ENCODE measurements around the gene BROX.
A peak's percentile ranks its signal among the peaks of the same experiment; 100 is the strongest.

BROX gene

GRCh38 chr1:222713091-222713961 is 962 bp downstream of the BROX start:
- Histone ChIP-seq H3K27ac (ENCODE audit: low read depth, low read length) (peak overlapping the region; percentile 88), H3K4me2 (ENCODE audit: low read depth, low read length, poor library complexity, severe bottlenecking) (peak overlapping the region; percentile 68), H3K9me3 (ENCODE audit: insufficient read depth, low read length) (no peaks in the 10 kb centered on the region), H3K36me3 (ENCODE audit: low read length) (peaks cover 17% of the 10 kb centered on the region), H3K9me2 (replicated peaks; ENCODE audit: insufficient read depth, low read length) (no peaks in the 10 kb centered on the region), H3K27me3 (ENCODE audit: low read length) (no peaks in the 10 kb centered on the region), H3K79me2 (ENCODE audit: insufficient read depth, low read length) (peaks cover 7% of the 10 kb centered on the region), H3K4me3 (ENCODE audit: insufficient read depth, low read length, poor library complexity, severe bottlenecking) (peak overlapping the region; percentile 67), H4K20me1 (ENCODE audit: low read depth, low read length) (no peaks in the 10 kb centered on the region), H3K9ac (ENCODE audit: low read length) (peak overlapping the region; percentile 81), H3F3A (ENCODE audit: insufficient read depth) (peaks cover 7% of the 10 kb centered on the region; the same call in 1 of the 2 replicates), H2AFZ (ENCODE audit: low read depth, low read length, severe bottlenecking) (peak overlapping the region; percentile 84)
- TF ChIP-seq EZH2phosphoT487 (conservative IDR thresholded peaks at IDR 0.05; ENCODE audit: low read length): no peak
- TF ChIP-seq CTCF (IDR thresholded peaks at IDR 0.05; ENCODE audit: insufficient read depth, low read length, poor library complexity, severe bottlenecking): no peak

GRCh38 chr1:222716393-222716792 is 4.0 kb downstream of the BROX start:
- TF ChIP-seq CTCF (IDR thresholded peaks at IDR 0.05; ENCODE audit: insufficient read depth, low read length, poor library complexity, severe bottlenecking): no peak
- no peak for TF ChIP-seq EZH2phosphoT487 (conservative IDR thresholded peaks at IDR 0.05; ENCODE audit: low read length)
- Histone ChIP-seq H3K9me3 (ENCODE audit: insufficient read depth, low read length) (no peaks in the 10 kb centered on the region), H3K4me3 (ENCODE audit: insufficient read depth, low read length, poor library complexity, severe bottlenecking) (no peak overlapping the region), H3K4me2 (ENCODE audit: low read depth, low read length, poor library complexity, severe bottlenecking) (no peak overlapping the region), H3K9me2 (replicated peaks; ENCODE audit: insufficient read depth, low read length) (no peaks in the 10 kb centered on the region), H3K36me3 (ENCODE audit: low read length) (peaks cover 37% of the 10 kb centered on the region), H3K27me3 (ENCODE audit: low read length) (no peaks in the 10 kb centered on the region), H4K20me1 (ENCODE audit: low read depth, low read length) (peaks cover 3% of the 10 kb centered on the region; the same call in 1 of the 2 replicates), H3K9ac (ENCODE audit: low read length) (no peak overlapping the region), H3F3A (ENCODE audit: insufficient read depth) (peaks cover 5% of the 10 kb centered on the region; the same call in 1 of the 2 replicates), H3K27ac (ENCODE audit: low read depth, low read length) (no peak overlapping the region), H3K79me2 (ENCODE audit: insufficient read depth, low read length) (peaks cover 7% of the 10 kb centered on the region), H2AFZ (ENCODE audit: low read depth, low read length, severe bottlenecking) (no peak overlapping the region)

GRCh38 chr1:222728746-222729145 is 16.4 kb downstream of the BROX start:
- Histone ChIP-seq H3K36me3 (ENCODE audit: low read length) (peaks cover 60% of the 10 kb centered on the region), H4K20me1 (ENCODE audit: low read depth, low read length) (peaks cover 11% of the 10 kb centered on the region; the same call in 1 of the 2 replicates)
- TF ChIP-seq CTCF (IDR thresholded peaks at IDR 0.05; ENCODE audit: insufficient read depth, low read length, poor library complexity, severe bottlenecking) (no peak), EZH2phosphoT487 (conservative IDR thresholded peaks at IDR 0.05; ENCODE audit: low read length) (no peak)

More at GRCh38 chr1:222728746-222729145, 16.4 kb downstream of the BROX start:
- Histone ChIP-seq H3K9me3 (ENCODE audit: insufficient read depth, low read length) (no peaks in the 10 kb centered on the region), H3K79me2 (ENCODE audit: insufficient read depth, low read length) (no peaks in the 10 kb centered on the region), H3K9ac (ENCODE audit: low read length) (no peak overlapping the region), H3K27me3 (ENCODE audit: low read length) (no peaks in the 10 kb centered on the region), H3K4me2 (ENCODE audit: low read depth, low read length, poor library complexity, severe bottlenecking) (no peak overlapping the region), H3K4me3 (ENCODE audit: insufficient read depth, low read length, poor library complexity, severe bottlenecking) (no peak overlapping the region), H2AFZ (ENCODE audit: low read depth, low read length, severe bottlenecking) (no peak overlapping the region), H3K27ac (ENCODE audit: low read depth, low read length) (no peak overlapping the region), H3K9me2 (replicated peaks; ENCODE audit: insufficient read depth, low read length) (no peaks in the 10 kb centered on the region), H3F3A (ENCODE audit: insufficient read depth) (peaks cover 29% of the 10 kb centered on the region)
